Right lobe of liver (tissue), 4 donors: ENCODE data around the gene CCDC9.

Experiments
- CTCF ChIP-seq, 4 donors: fragments of 200-600 bp in 3 of 4; fragments of 450-650 bp in 1 of 4; IDR thresholded peaks; one replicate each; pipeline versions ENCODE4 v1.5.1 to v1.8.0; 2016 to 2022; ENCODE audit warnings: antibody characterized with exemption in 4 of 4, mild to moderate bottlenecking in 2 of 4
- POLR2A ChIP-seq: fragments of 450-650 bp; IDR thresholded peaks from one replicate; pipeline ENCODE4 v1.6.1; 2017; ENCODE audit warnings: antibody characterized with exemption, mild to moderate bottlenecking
- donor health status: DM: no; HTN: no; CAD: no.
- donor health status: DM: no; HTN: no; CAD: no.
- donor health status: DM: no; HTN: yes; CAD: no.

GRCh38 chr19:47312366-47313006, 56.2 kb downstream of the CCDC9 start:
- no peak for TF ChIP-seq CTCF (IDR thresholded peaks at IDR 0.05)
- no peak for TF ChIP-seq POLR2A
